ENCODE data around the gene BIRC5. TPM values are rescaled to one million over a fixed set of nuclear protein-coding genes. Genes with fewer than 3 reads are reported as not detected.

Gene BIRC5
- total RNA-seq, 1 donor from 2014 or later: 0.69 TPM

DNA sequence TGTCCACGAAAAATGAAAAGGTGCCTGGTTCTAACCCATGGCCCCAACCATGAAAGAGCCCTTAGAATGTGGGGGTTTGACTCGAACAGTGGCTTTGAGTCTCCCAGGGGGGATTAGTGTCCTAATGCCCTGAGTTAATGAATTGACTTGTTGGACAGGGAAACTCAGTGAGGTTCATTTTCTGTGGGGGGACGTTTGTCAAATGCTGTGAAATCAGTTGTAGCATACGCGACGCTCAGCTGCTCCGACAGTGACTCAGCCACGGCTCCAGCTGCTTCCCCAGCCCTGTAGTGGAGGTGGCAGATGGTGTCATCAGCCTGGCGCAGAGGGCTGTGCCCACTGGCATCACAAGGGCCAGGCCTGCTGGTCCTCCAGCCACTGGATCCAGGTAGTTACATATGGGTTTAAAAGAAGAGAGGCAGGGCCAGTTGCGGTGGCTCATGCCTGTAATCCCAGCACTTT, 13.4 kb downstream of the BIRC5 start:
- H3K4me3 ChIP-seq: no peak overlapping the region
- peaks cover 34% of the 10 kb centered on the region for H3K27me3 ChIP-seq (ENCODE audit: low read depth)
- peaks cover 15% of the 10 kb centered on the region for H3K4me1 ChIP-seq
- DNase-seq: no peak
- no peaks in the 10 kb centered on the region for H3K9me3 ChIP-seq (replicated peaks)
- H3K36me3 ChIP-seq: no peaks in the 10 kb centered on the region
- no peak overlapping the region for H3K27ac ChIP-seq (replicated peaks)
- no peak for TF ChIP-seq CTCF (IDR thresholded peaks at IDR 0.05; ENCODE audit: borderline replicate concordance)
- intact Hi-C loops (cut with micrococcal nuclease): no loop called here

GRCh38 chr17:78228176-78228575, 14.1 kb downstream of the BIRC5 start:
- intact Hi-C loops (cut with micrococcal nuclease): no loop called here
- no peak for DNase-seq
- H3K36me3 ChIP-seq: no peaks in the 10 kb centered on the region
- no peaks in the 10 kb centered on the region for H3K9me3 ChIP-seq (replicated peaks)
- no peak overlapping the region for H3K4me3 ChIP-seq
- TF ChIP-seq CTCF (IDR thresholded peaks at IDR 0.05; ENCODE audit: borderline replicate concordance): no peak
- H3K4me1 ChIP-seq: peaks cover 11% of the 10 kb centered on the region
- no peak overlapping the region for H3K27ac ChIP-seq (replicated peaks)
- H3K27me3 ChIP-seq (ENCODE audit: low read depth): peaks cover 41% of the 10 kb centered on the region

DNA sequence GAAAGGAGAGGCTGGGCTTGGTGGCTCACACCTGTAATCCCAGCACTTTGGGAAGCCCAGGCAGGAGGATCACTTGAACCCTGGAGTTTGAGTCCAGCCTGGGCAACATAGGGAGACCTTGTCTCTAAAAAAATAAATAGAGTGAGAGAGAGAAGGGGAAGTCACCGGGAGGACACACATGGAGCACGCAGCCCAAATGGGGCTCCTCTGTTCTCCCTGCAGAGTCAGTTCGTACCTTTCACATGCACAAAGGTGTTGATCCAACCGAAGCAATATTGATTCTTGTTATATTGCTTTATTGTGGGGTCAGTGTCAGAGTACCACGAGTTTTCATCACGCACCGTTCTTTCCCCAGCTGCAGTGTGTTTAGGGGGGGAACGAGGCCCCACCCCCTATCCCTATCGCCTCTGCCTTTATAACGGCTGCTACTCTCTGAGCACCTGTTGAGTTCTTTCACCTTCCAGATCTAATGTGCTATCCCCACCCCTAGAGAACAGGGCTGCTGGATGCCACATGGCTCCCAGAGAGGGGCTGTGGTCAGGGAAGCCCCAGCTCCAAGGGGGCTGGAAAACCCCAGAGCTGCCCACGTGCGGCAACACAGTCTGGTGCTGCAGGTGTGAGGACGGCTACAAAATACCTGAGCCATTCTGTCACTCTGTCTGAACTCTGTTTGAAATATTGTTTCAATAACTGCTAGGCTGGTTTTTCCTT, 16.4 kb downstream of the BIRC5 start:
- intact Hi-C loops (cut with micrococcal nuclease): no loop called here
- H3K4me1 ChIP-seq: peaks cover 12% of the 10 kb centered on the region

GRCh38 chr17:78230996-78231935, 17.2 kb downstream of the BIRC5 start, which contains the start of gene TMEM235:
TSS of gene TMEM235 (plus strand) at chr17:78231631. CDS start at chr17:78232024, 393 bp downstream.
- Histone ChIP-seq H3K4me1 (peaks cover 12% of the 10 kb centered on the region), H3K36me3 (no peaks in the 10 kb centered on the region), H3K27ac (replicated peaks) (no peak within 1 kb of the TSS), H3K27me3 (ENCODE audit: low read depth) (peaks cover 48% of the 10 kb centered on the region), H3K4me3 (no peak within 1 kb of the TSS), H3K9me3 (replicated peaks) (no peaks in the 10 kb centered on the region)
- no peak for TF ChIP-seq CTCF (IDR thresholded peaks at IDR 0.05; ENCODE audit: borderline replicate concordance)
- intact Hi-C loops (cut with micrococcal nuclease): no loop called here
- DNase-seq: no peak

More for the DNA sequence above, 16.4 kb downstream of the BIRC5 start:
- no peak overlapping the region for H3K4me3 ChIP-seq
- DNase-seq: no peak
- no peak for TF ChIP-seq CTCF (IDR thresholded peaks at IDR 0.05; ENCODE audit: borderline replicate concordance)
- peaks cover 48% of the 10 kb centered on the region for H3K27me3 ChIP-seq (ENCODE audit: low read depth)
- no peak overlapping the region for H3K27ac ChIP-seq (replicated peaks)
- no peaks in the 10 kb centered on the region for H3K9me3 ChIP-seq (replicated peaks)
- H3K36me3 ChIP-seq: no peaks in the 10 kb centered on the region

- intact Hi-C loops (cut with micrococcal nuclease): no loop called here
- Histone ChIP-seq H3K4me1 (peaks cover 6% of the 10 kb centered on the region), H3K9me3 (replicated peaks) (no peaks in the 10 kb centered on the region), H3K27ac (replicated peaks) (no peak overlapping the region), H3K4me3 (no peak overlapping the region), H3K36me3 (no peaks in the 10 kb centered on the region), H3K27me3 (ENCODE audit: low read depth) (peaks cover 48% of the 10 kb centered on the region)
- no peak for DNase-seq
- TF ChIP-seq CTCF (IDR thresholded peaks at IDR 0.05; ENCODE audit: borderline replicate concordance): no peak
Observed at GRCh38 chr17:78231991-78232858, 18.2 kb downstream of the BIRC5 start.

Data from left ventricle myocardium inferior (tissue), 1 donor.